GM19025 (cell line): ENCODE results near the gene UBE2M.
"Not testable (repeated sequence)": the region's sequence is repeated elsewhere in the genome, so short reads cannot be mapped to it uniquely, and the experiment has no call there.

Experiments used
- ATAC-seq: cut with Tn5 transposase; IDR thresholded peaks from one replicate; pipeline ENCODE4 v1.9.1; 2021; ENCODE audit warnings: mild to moderate bottlenecking, low read depth, moderate library complexity; ENCODE audit not compliant: unreplicated experiment

The UBE2M gene

GRCh38 chr19:58543826-58544590 lies 14.4 kb downstream of the UBE2M start, which contains the start of gene TRIM28:
TSS of gene TRIM28 (plus strand) at chr19:58544064. CDS start at chr19:58544758, 694 bp downstream.
- peak; percentile 68 for ATAC-seq

GRCh38 chr19:58542641-58543372 lies 15.6 kb downstream of the UBE2M start:
- ATAC-seq, result not testable (repeated sequence)

GRCh38 chr19:58539169-58539559 lies 19.2 kb downstream of the UBE2M start:
- not testable (repeated sequence) for ATAC-seq

GRCh38 chr19:58538257-58539168 lies 19.9 kb downstream of the UBE2M start:
- no peak for ATAC-seq

GRCh38 chr19:58536852-58537798 lies 21.3 kb downstream of the UBE2M start:
- ATAC-seq, result no peak

- ATAC-seq, result no peak
These were observed 22.6 kb downstream of the UBE2M start for GRCh38 chr19:58535857-58536256.

GRCh38 chr19:58531034-58531840 lies 27.2 kb downstream of the UBE2M start:
- no peak for ATAC-seq

GRCh38 chr19:58529405-58529804 lies 29.0 kb downstream of the UBE2M start:
- no peak for ATAC-seq

- no peak for ATAC-seq
These were observed 35.7 kb downstream of the UBE2M start for GRCh38 chr19:58522709-58523108.

- ATAC-seq, result no peak
These were observed 36.8 kb downstream of the UBE2M start for GRCh38 chr19:58521651-58522050.

GRCh38 chr19:58520257-58520599 lies 38.2 kb downstream of the UBE2M start:
- no peak for ATAC-seq

GRCh38 chr19:58519355-58520256 lies 38.8 kb downstream of the UBE2M start, which contains the start of gene ZBTB45:
TSS of gene ZBTB45 (minus strand) at chr19:58519810. CDS start at chr19:58517673, 2,137 bp downstream.
- ATAC-seq, result peak; percentile 82

GRCh38 chr19:58519087-58519354 lies 39.4 kb downstream of the UBE2M start:
- ATAC-seq, result no peak

GRCh38 chr19:58518256-58519086 lies 39.9 kb downstream of the UBE2M start:
- no peak for ATAC-seq

- no peak for ATAC-seq
These were observed 41.2 kb downstream of the UBE2M start for GRCh38 chr19:58516964-58517833.

GRCh38 chr19:58516246-58516836 lies 42.1 kb downstream of the UBE2M start:
- ATAC-seq, result no peak
